Measurements from ENCODE around the gene PIK3R6. TPM values are rescaled to one million over a fixed set of nuclear protein-coding genes. Genes with fewer than 3 reads are reported as not detected.

The PIK3R6 gene, protein sequence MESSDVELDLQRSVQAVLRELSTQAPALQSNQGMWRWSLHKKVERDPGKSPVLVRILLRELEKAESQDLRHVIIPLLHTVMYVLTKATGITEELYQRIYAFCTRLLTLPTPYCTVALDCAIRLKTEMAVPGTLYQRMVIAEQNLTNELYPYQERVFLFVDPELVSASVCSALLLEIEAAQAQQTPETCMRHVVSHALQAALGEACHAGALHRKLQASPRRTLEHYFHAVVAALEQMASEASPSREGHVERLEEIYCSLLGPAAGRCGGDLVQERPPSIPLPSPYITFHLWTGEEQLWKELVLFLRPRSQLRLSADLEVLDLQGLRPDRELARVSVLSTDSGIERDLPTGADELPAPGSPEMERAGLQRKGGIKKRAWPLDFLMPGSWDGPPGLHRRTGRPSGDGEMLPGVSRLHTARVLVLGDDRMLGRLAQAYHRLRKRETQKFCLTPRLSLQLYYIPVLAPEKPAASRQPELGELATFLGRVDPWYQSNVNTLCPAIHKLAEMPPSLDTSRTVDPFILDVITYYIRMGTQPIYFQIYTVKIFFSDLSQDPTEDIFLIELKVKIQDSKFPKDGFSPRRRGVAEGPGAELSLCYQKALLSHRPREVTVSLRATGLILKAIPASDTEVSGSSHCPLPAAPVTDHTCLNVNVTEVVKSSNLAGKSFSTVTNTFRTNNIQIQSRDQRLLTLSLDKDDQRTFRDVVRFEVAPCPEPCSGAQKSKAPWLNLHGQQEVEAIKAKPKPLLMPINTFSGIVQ
- 1 to 10 TPM in 1 of 2 donors, under 1 TPM in 1; 0.81 to 6.2 TPM for total RNA-seq

DNA sequence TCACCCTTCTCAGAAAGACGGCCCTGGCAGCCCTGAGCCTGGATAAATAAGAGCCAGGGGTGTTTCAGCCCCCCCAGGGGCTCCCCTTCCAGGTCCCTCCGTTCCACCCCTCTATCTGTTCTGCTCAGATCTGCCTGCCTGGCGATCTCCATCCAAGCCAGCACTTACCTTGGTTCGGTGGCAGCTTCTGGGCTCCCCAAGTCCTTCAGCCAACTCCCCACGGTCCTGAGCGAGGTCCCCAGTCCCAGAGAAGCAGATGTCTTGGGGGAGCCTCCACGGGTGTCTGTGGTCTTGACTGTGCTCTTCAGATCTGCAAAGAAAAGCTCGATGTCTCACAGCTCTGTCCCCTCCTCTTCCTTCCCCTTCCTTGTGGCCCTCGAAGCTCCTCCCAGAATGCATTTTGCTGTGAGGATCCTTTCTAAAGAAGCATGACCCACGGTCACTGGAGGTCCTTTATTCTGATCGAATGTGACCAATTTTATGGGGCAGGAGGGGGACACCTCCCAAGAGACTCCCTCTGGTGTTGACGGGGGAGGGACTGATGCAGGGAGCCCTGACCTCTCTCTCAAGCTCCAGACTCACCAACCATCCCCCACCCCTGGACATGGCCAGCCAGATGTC is at the start of gene PIK3R6:
Gene PIK3R6 (minus strand): TSS at position 314 of the 621 bp plus-strand sequence. CDS start 17,880 bp downstream, outside the sequence.
- peak within 1 kb of the TSS; percentile 58 to 79 for H3K27ac Mint-ChIP-seq
- peaks cover 38 to 52% of the 10 kb centered on the region in 2 donors for H3K4me1 Mint-ChIP-seq (ENCODE audit: low read depth in 2 of 2)
- DNase-seq (ENCODE audit: low spot score) (no peak), ATAC-seq (peak; percentile 25 to 69)
- H3K27me3 Mint-ChIP-seq = no peaks in the 10 kb centered on the region
- H3K4me3 Mint-ChIP-seq = peak within 1 kb of the TSS; percentile 78
- no peaks in the 10 kb centered on the region for H3K9me3 Mint-ChIP-seq
- H3K36me3 Mint-ChIP-seq = no peaks in the 10 kb centered on the region

DNA sequence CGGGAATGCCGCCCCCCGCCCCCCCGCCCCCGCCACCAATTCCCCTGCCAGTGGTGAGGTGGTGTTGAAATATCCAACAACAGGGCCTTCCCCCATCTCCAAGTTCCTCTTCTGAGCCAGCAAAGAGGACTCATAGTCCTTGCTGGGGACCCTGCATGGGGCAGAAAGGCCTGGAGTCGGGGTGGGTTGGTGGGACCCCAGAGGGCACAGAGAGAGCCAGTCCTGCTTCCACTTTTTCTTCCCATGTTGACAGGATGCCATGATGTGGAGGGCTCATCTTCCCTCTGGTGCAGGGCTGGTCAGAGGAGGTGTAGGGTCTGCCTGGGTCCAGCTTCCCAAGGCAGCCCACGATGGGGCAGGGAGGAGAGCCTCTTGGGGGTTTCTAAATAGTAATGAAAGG is 49.0 kb upstream of the PIK3R6 start:
- DNase-seq (ENCODE audit: low spot score) (no peak), ATAC-seq (peak in 1 of 2 donors; percentile 34)
- peak overlapping the region; percentile 91 to 93 for H3K27ac Mint-ChIP-seq
- no peaks in the 10 kb centered on the region for H3K27me3 Mint-ChIP-seq
- H3K36me3 Mint-ChIP-seq = peaks cover 10% of the 10 kb centered on the region
- H3K4me3 Mint-ChIP-seq = peak overlapping the region; percentile 62
- peaks cover 52 to 53% of the 10 kb centered on the region in 2 donors for H3K4me1 Mint-ChIP-seq (ENCODE audit: low read depth in 2 of 2)
- no peaks in the 10 kb centered on the region for H3K9me3 Mint-ChIP-seq

- Mint-ChIP-seq H3K27ac (peak overlapping the region; percentile 91 to 93), H3K4me3 (peak overlapping the region; percentile 52), H3K27me3 (no peaks in the 10 kb centered on the region), H3K4me1 (ENCODE audit: low read depth in 2 of 2) (peaks cover 55 to 65% of the 10 kb centered on the region in 2 donors), H3K36me3 (peaks cover 17% of the 10 kb centered on the region), H3K9me3 (no peaks in the 10 kb centered on the region)
- ATAC-seq (no peak), DNase-seq (ENCODE audit: low spot score) (no peak)
These were observed 47.1 kb upstream of the PIK3R6 start for GRCh38 chr17:8914554-8914953.

DNA sequence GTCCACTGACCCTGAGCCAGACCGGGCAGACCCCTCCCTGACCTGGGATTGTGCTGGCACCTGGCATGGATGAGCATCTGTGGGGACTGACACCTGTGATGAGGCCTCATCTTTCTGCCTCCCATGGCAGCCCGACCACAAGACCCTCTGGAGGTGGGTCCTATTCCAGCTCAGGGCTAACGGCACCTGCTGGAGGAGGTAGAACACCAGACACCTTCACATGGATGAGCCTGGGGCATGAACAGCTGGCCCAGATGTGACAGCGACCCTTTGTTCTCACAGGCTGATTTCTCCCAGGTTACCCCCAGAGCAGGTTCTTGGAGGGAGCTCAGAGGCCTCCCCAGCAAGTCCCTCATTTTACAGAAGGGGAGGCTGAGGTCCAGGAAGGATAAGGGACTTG is 46.4 kb upstream of the PIK3R6 start:
- peaks cover 48 to 60% of the 10 kb centered on the region in 2 donors for H3K4me1 Mint-ChIP-seq (ENCODE audit: low read depth in 2 of 2)
- H3K9me3 Mint-ChIP-seq = no peaks in the 10 kb centered on the region
- DNase-seq (ENCODE audit: low spot score) (no peak), ATAC-seq (no peak)
- no peak overlapping the region for H3K4me3 Mint-ChIP-seq
- no peaks in the 10 kb centered on the region for H3K27me3 Mint-ChIP-seq
- H3K36me3 Mint-ChIP-seq = peaks cover 18% of the 10 kb centered on the region
- H3K27ac Mint-ChIP-seq = peak overlapping the region; percentile 91 to 93

- Mint-ChIP-seq H3K27ac (peak overlapping the region; percentile 66 to 82), H3K4me3 (no peak overlapping the region), H3K27me3 (no peaks in the 10 kb centered on the region), H3K4me1 (ENCODE audit: low read depth in 2 of 2) (peaks cover 50 to 59% of the 10 kb centered on the region in 2 donors), H3K36me3 (peaks cover 26% of the 10 kb centered on the region), H3K9me3 (no peaks in the 10 kb centered on the region)
- DNase-seq (ENCODE audit: low spot score) = no peak
- no peak for ATAC-seq
These were observed 45.6 kb upstream of the PIK3R6 start for GRCh38 chr17:8913091-8913490.

GRCh38 chr17:8912084-8912981 is 44.9 kb upstream of the PIK3R6 start:
- Mint-ChIP-seq H3K36me3 (peaks cover 23% of the 10 kb centered on the region), H3K27ac (peak overlapping the region; percentile 66 to 82), H3K4me3 (no peak overlapping the region), H3K27me3 (no peaks in the 10 kb centered on the region), H3K9me3 (no peaks in the 10 kb centered on the region), H3K4me1 (ENCODE audit: low read depth in 2 of 2) (peaks cover 45 to 59% of the 10 kb centered on the region in 2 donors)
- no peak for DNase-seq (ENCODE audit: low spot score)
- no peak for ATAC-seq

DNA sequence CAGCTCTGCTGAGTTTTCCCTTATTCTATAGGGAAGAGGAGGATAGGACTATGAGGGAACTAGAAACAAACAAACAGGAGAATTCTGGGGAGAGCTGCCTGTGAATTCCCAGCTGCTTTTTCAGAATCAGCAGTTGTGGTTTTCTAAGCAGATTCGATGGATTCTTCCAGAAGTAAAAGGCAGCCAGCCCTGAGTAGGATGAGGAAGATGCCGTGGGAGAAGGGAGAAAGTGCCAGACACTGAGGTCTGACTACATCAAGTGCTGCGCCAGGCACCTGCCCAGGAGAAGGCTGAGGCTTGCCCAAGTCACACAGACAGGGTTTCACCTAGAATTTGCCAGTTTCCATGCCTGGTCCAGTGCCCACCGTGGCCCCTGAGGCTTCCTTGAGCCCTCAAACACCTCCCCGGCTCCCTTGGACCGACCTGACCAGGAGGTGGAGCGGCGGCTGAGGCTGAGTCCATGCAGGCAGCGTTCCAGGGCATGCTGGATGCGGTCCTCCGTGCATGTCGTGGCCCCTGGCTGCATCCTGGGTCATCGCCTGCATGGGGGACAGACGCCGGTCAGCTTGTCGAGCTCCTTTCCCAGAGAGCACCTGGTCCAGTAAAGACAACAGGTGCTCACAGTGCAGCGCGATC is 43.6 kb upstream of the PIK3R6 start:
- H3K4me1 Mint-ChIP-seq (ENCODE audit: low read depth in 2 of 2) = peaks cover 37 to 52% of the 10 kb centered on the region in 2 donors
- H3K27ac Mint-ChIP-seq = peak overlapping the region; percentile 66 to 82

GRCh38 chr17:8909586-8910270 is 42.3 kb upstream of the PIK3R6 start:
- H3K4me1 Mint-ChIP-seq (ENCODE audit: low read depth in 2 of 2) = peaks cover 42 to 52% of the 10 kb centered on the region in 2 donors
- ATAC-seq = peak in 1 of 2 donors; percentile 35
- peak overlapping the region; percentile 66 to 82 for H3K27ac Mint-ChIP-seq
- no peaks in the 10 kb centered on the region for H3K27me3 Mint-ChIP-seq
- H3K9me3 Mint-ChIP-seq = no peaks in the 10 kb centered on the region
- H3K4me3 Mint-ChIP-seq = no peak overlapping the region
- peaks cover 27% of the 10 kb centered on the region for H3K36me3 Mint-ChIP-seq
- no peak for DNase-seq (ENCODE audit: low spot score)

More for the DNA sequence above, 43.6 kb upstream of the PIK3R6 start:
- Mint-ChIP-seq H3K9me3 (no peaks in the 10 kb centered on the region), H3K4me3 (no peak overlapping the region), H3K27me3 (no peaks in the 10 kb centered on the region), H3K36me3 (peaks cover 19% of the 10 kb centered on the region)
- DNase-seq (ENCODE audit: low spot score) (no peak), ATAC-seq (no peak)

GRCh38 chr17:8905331-8905730 is 37.9 kb upstream of the PIK3R6 start:
- Mint-ChIP-seq H3K4me1 (ENCODE audit: low read depth in 2 of 2) (peaks cover 39 to 40% of the 10 kb centered on the region in 2 donors), H3K4me3 (peak overlapping the region; percentile 15), H3K27ac (peak overlapping the region; percentile 84 to 94), H3K9me3 (no peaks in the 10 kb centered on the region), H3K27me3 (no peaks in the 10 kb centered on the region), H3K36me3 (peaks cover 40% of the 10 kb centered on the region)
- DNase-seq (ENCODE audit: low spot score) (no peak), ATAC-seq (peak; percentile 57 to 60)

GRCh38 chr17:8904686-8905085 is 37.2 kb upstream of the PIK3R6 start:
- Mint-ChIP-seq H3K27ac (peak overlapping the region; percentile 84 to 94), H3K4me3 (no peak overlapping the region), H3K36me3 (peaks cover 39% of the 10 kb centered on the region), H3K27me3 (no peaks in the 10 kb centered on the region), H3K9me3 (no peaks in the 10 kb centered on the region), H3K4me1 (ENCODE audit: low read depth in 2 of 2) (peaks cover 38 to 43% of the 10 kb centered on the region in 2 donors)
- ATAC-seq (no peak), DNase-seq (ENCODE audit: low spot score) (no peak)

- no peak for ATAC-seq
- Mint-ChIP-seq H3K27ac (peak overlapping the region; percentile 84 to 94), H3K4me3 (no peak overlapping the region)
These were observed 36.7 kb upstream of the PIK3R6 start for GRCh38 chr17:8904201-8904600.

More at GRCh38 chr17:8904201-8904600, 36.7 kb upstream of the PIK3R6 start:
- H3K36me3 Mint-ChIP-seq = peaks cover 39% of the 10 kb centered on the region
- DNase-seq (ENCODE audit: low spot score) = peak; percentile 44
- no peaks in the 10 kb centered on the region for H3K27me3 Mint-ChIP-seq
- H3K9me3 Mint-ChIP-seq = no peaks in the 10 kb centered on the region
- peaks cover 38 to 46% of the 10 kb centered on the region in 2 donors for H3K4me1 Mint-ChIP-seq (ENCODE audit: low read depth in 2 of 2)

Measured in natural killer cell treated with Interleukin-12 subunit alpha and Interleukin-12 subunit beta and Interleukin-15 and Interleukin-18, amount 100 ng/mL, for 72 hours (primary cell).